ENCODE measurements around the gene GOLPH3L.
"Not testable (repeated sequence)": the region's sequence is repeated elsewhere in the genome, so short reads cannot be mapped to it uniquely, and the experiment has no call there.

Gene GOLPH3L

GRCh38 chr1:150613061-150613920, 83.7 kb downstream of the GOLPH3L start:
- no peak for DNase-seq

- DNase-seq, result no peak
Measured at GRCh38 chr1:150612014-150612345, 85.0 kb downstream of the GOLPH3L start.

- no peak for DNase-seq
Measured at GRCh38 chr1:150610576-150610975, 86.4 kb downstream of the GOLPH3L start.

GRCh38 chr1:150609732-150610131, 87.2 kb downstream of the GOLPH3L start:
- no peak for DNase-seq

- DNase-seq, result no peak
Measured at GRCh38 chr1:150606463-150607142, 90.4 kb downstream of the GOLPH3L start.

GRCh38 chr1:150605451-150605731, 91.6 kb downstream of the GOLPH3L start:
- not testable (repeated sequence) for DNase-seq

- no peak for DNase-seq
Measured at GRCh38 chr1:150604226-150604588, 92.7 kb downstream of the GOLPH3L start.

GRCh38 chr1:150603711-150604110, 93.2 kb downstream of the GOLPH3L start:
- DNase-seq, result no peak

GRCh38 chr1:150602372-150602771, 94.6 kb downstream of the GOLPH3L start:
- not testable (repeated sequence) for DNase-seq

GRCh38 chr1:150601540-150601939, 95.4 kb downstream of the GOLPH3L start:
- DNase-seq, result no peak

- not testable (repeated sequence) for DNase-seq
Measured at GRCh38 chr1:150598346-150598745, 98.6 kb downstream of the GOLPH3L start.

- DNase-seq, result no peak
Measured at GRCh38 chr1:150596976-150597375, 100.0 kb downstream of the GOLPH3L start.
